DOHH2 (cell line): ENCODE results near the gene PCCA.

ENCODE experiments used
- H3F3A ChIP-seq: fragments of 200-600 bp; sonication (generic), shearing (Covaris generic); 2 replicates; pipeline ENCODE4 v1.6.0; 2016; ENCODE audit warnings: antibody characterized with exemption, mild to moderate bottlenecking; ENCODE audit not compliant: control insufficient read depth, insufficient read depth
- H3K27ac ChIP-seq: fragments of 200-600 bp; sonication (generic); 2 replicates; pipeline ENCODE4 v1.5.1; 2014; ENCODE audit warnings: low read depth, mild to moderate bottlenecking, low read length, moderate library complexity
- H3K27me3 ChIP-seq: fragments of 200-600 bp; sonication (generic); 2 replicates; pipeline ENCODE4 v1.6.1; 2014; ENCODE audit warnings: mild to moderate bottlenecking, low read length, mixed read lengths; ENCODE audit not compliant: control insufficient read depth
- H3K36me3 ChIP-seq: fragments of 200-600 bp; sonication (generic); 2 replicates; pipeline ENCODE4 v1.6.1; 2014; ENCODE audit warnings: mild to moderate bottlenecking, low read length, moderate library complexity, mixed read lengths; ENCODE audit not compliant: control insufficient read depth
- H3K4me1 ChIP-seq: fragments of 200-600 bp; sonication (generic); 2 replicates; pipeline ENCODE4 v1.6.1; 2014; ENCODE audit warnings: mild to moderate bottlenecking, low read length, mixed read lengths; ENCODE audit not compliant: control insufficient read depth
- H3K4me2 ChIP-seq: fragments of 200-600 bp; sonication (generic); 2 replicates; pipeline ENCODE4 v1.6.0; 2014; ENCODE audit warnings: mild to moderate bottlenecking, low read length, moderate library complexity
- H3K4me3 ChIP-seq: fragments of 200-600 bp; sonication (generic); 2 replicates; pipeline ENCODE4 v1.5.1; 2014; ENCODE audit warnings: mild to moderate bottlenecking, low read length, mixed read lengths
- H3K79me2 ChIP-seq: fragments of 200-600 bp; sonication (generic); 2 replicates; pipeline ENCODE4 v1.6.1; 2014; ENCODE audit warnings: mild to moderate bottlenecking, low read length, mixed read lengths; ENCODE audit not compliant: control insufficient read depth
- H3K9me2 ChIP-seq: fragments of 200-600 bp; sonication (generic); replicated peaks from 2 replicates; pipeline ENCODE4 v1.6.1; 2014; ENCODE audit warnings: mild to moderate bottlenecking, low read length, mixed read lengths; ENCODE audit not compliant: control insufficient read depth
- H3K9me3 ChIP-seq: fragments of 200-600 bp; sonication (generic); 2 replicates; pipeline ENCODE4 v1.6.1; 2014; ENCODE audit warnings: antibody characterized with exemption, low read length, mixed read lengths; ENCODE audit not compliant: control insufficient read depth, insufficient read depth
- H4K20me1 ChIP-seq: fragments of 200-600 bp; sonication (generic); 2 replicates; pipeline ENCODE4 v1.6.0; 2014; ENCODE audit warnings: low read depth, mild to moderate bottlenecking, antibody characterized with exemption, low read length, moderate library complexity; ENCODE audit not compliant: control insufficient read depth, insufficient read depth
- EZH2phosphoT487 ChIP-seq: fragments of 200-600 bp; sonication (generic); IDR thresholded peaks from 2 replicates; pipeline ENCODE4 v1.6.1; 2017; ENCODE audit warnings: borderline replicate concordance, mild to moderate bottlenecking, antibody characterized with exemption, low read length, moderate library complexity, mixed read lengths
- TF ChIP-seq, protein P1 (sequence below): fragments of 200-600 bp; sonication (generic); IDR thresholded peaks from one replicate; pipeline ENCODE4 v1.5.1; 2014; ENCODE audit warnings: antibody characterized with exemption, mild to moderate bottlenecking, low read depth, low read length; ENCODE audit not compliant: poor library complexity, severe bottlenecking

The PCCA gene

GRCh38 chr13:100518394-100519062 lies 429.6 kb downstream of the PCCA start:
- Histone ChIP-seq H4K20me1 (no peaks in the 10 kb centered on the region), H3K9me2 (no peaks in the 10 kb centered on the region), H3K36me3 (no peaks in the 10 kb centered on the region), H3K9me3 (no peaks in the 10 kb centered on the region), H3K4me2 (no peak overlapping the region), H3K27ac (no peak overlapping the region), H3K27me3 (peaks cover 10% of the 10 kb centered on the region), H3K4me3 (no peak overlapping the region), H3K79me2 (no peaks in the 10 kb centered on the region), H3F3A (no peaks in the 10 kb centered on the region), H3K4me1 (no peaks in the 10 kb centered on the region)
- TF ChIP-seq EZH2phosphoT487 = no peak
- TF ChIP-seq, protein P1, sequence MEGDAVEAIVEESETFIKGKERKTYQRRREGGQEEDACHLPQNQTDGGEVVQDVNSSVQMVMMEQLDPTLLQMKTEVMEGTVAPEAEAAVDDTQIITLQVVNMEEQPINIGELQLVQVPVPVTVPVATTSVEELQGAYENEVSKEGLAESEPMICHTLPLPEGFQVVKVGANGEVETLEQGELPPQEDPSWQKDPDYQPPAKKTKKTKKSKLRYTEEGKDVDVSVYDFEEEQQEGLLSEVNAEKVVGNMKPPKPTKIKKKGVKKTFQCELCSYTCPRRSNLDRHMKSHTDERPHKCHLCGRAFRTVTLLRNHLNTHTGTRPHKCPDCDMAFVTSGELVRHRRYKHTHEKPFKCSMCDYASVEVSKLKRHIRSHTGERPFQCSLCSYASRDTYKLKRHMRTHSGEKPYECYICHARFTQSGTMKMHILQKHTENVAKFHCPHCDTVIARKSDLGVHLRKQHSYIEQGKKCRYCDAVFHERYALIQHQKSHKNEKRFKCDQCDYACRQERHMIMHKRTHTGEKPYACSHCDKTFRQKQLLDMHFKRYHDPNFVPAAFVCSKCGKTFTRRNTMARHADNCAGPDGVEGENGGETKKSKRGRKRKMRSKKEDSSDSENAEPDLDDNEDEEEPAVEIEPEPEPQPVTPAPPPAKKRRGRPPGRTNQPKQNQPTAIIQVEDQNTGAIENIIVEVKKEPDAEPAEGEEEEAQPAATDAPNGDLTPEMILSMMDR = no peak

DNA sequence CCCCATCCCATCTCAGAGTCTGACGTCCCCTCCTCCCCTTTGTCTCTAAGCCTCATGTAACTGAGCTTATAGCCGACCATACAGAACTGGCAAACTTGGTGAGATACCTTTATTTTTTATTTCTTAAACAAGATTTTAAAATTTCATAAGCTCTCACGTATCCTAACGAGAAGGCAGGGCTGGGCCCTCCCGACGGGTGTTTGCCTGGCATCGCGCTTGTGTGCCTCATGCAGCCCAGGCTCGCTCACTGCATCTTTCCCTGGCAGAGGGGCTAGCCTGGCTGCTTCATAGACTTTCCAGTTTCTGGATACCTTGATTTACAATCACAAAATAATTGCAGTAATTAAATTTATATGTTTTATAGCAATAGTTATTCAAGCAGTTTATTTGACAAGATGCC lies 430.7 kb downstream of the PCCA start:
- Histone ChIP-seq H3K79me2 (no peaks in the 10 kb centered on the region), H3K4me3 (no peak overlapping the region), H3K36me3 (no peaks in the 10 kb centered on the region), H3F3A (no peaks in the 10 kb centered on the region), H3K4me1 (no peaks in the 10 kb centered on the region), H3K27ac (no peak overlapping the region), H3K9me2 (no peaks in the 10 kb centered on the region), H4K20me1 (no peaks in the 10 kb centered on the region), H3K9me3 (no peaks in the 10 kb centered on the region), H3K27me3 (no peaks in the 10 kb centered on the region), H3K4me2 (no peak overlapping the region)
- TF ChIP-seq, protein P1 = no peak
- TF ChIP-seq EZH2phosphoT487 = no peak

DNA sequence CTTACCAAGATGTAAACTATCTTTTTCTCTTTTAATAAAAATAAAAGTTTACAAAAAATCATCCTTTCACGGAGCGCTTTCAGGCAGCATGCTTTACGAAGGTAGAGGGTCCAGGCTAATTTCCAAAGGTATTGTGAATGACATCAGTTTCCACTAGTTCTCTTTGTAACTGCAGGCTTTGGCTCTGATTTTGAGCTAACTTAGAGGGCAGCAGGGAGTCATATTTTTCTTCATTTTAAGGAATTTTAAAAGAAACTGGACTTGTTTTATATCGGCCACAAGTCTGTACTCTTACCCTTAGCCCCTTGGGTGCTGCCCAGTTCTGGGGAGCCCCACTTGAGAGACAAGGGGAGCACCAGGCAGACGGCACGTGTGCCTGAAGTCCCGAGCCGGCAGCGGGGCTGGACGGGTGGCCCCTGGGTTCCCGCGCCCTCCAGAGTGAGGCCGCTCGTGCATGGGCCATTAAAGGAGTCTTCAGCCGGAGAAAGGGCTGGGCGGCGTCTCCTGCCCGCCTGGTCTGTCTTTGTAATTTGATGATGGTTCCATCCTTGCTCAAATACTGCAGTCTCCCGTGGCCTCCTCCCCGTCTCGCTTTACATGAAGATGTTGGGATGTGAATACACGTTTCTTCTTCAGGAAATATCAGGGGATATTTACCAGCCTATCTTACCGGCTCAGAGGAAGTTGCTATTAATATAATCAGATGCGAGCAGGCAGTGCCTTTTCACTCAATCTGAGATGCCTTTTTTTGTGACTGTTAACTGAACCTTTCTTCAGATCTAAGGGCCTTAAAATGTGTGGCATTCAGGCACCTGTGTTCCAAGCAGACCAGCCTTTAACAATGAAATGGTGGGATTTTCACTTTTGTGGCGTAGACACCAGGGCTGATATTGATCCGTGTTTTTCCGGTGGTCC lies 432.3 kb downstream of the PCCA start:
- Histone ChIP-seq H3K9me3 (no peaks in the 10 kb centered on the region), H3F3A (no peaks in the 10 kb centered on the region), H3K9me2 (no peaks in the 10 kb centered on the region), H3K79me2 (no peaks in the 10 kb centered on the region), H3K36me3 (no peaks in the 10 kb centered on the region), H3K4me2 (peak overlapping the region; percentile 47), H4K20me1 (no peaks in the 10 kb centered on the region), H3K27me3 (no peaks in the 10 kb centered on the region), H3K4me3 (peak overlapping the region; percentile 30; the same call in 1 of the 2 replicates), H3K4me1 (no peaks in the 10 kb centered on the region), H3K27ac (no peak overlapping the region)
- no peak for TF ChIP-seq EZH2phosphoT487
- TF ChIP-seq, protein P1 = no peak
